ENCODE measurements around the gene CDK11B.

Gene CDK11B

DNA sequence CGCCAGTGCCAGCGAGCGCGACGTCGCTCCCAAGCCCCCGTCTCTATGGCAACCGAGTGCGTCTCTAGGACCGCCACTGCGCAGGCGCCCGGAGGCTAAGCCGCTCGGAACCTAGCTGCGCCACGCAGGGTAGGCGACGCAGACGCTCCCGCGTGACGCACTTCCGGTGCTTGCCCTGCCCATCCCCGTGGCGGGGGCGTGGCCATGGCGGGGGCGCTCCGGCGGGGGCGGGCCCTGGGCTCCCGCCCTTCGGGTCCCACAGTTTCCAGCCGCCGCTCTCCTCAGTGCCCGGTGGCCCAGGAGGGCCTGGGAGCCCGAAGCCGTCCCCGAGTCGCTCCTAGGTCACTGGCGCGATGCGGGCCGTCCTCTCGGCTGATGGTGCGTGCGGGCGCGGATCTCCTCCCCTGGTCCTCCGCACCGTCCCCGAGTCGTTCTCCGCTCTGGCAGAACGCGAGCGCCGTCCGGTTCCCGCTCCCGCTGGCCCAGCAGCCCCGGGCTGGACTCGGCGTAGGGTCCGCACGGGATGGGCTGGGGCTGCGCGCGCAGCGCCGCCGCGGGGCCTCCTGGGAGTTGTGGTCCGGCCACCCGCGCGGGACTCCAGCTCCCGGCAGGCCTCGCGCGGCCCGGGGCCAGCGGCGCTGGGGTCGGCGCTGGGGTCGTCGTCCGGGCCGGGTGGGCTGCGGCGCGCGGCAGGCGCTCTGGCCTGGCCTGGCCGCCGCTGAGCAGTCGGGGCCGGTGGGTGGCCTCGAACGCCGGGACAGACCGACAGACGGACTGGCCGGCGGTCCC lies 43.4 kb downstream of the CDK11B start, which contains the start of gene MIB2:
Gene MIB2, plus strand, starts transcription at position 245 of the 789 bp plus-strand sequence. CDS start 7,953 bp downstream, outside the sequence.
- DNase-seq = peak; percentile 86

GRCh38 chr1:1614954-1615255 lies 43.9 kb downstream of the CDK11B start:
- peak; percentile 84 for DNase-seq

GRCh38 chr1:1614204-1614953 lies 44.4 kb downstream of the CDK11B start:
- no peak for DNase-seq

DNA sequence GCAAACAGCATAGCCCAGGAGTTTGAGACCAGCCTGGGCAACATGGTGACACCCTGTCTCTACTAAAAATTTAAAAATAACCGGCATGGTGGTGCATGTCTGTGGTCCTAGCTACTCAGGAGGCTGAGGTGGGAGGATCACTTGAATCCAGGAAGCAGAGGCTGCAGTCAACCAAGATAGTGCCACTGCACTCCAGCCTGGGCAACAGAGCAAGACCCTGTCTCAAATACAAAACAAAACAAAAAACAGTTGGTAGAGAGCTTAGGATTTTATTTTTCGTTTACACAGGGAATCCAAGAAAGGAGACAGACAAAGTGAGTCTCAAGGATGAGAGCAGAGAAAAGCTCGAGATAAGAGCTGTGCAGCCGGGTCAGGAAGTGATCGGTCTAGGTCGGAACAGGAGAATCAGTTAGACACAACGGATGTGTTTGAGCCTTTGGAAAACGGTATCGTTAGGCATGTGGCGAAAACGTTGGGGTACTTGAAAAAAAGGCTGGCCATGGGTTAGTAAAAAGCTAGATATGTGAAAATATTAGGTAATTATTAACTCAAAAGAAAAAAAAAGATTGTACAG lies 45.2 kb downstream of the CDK11B start:
- no peak for DNase-seq

DNA sequence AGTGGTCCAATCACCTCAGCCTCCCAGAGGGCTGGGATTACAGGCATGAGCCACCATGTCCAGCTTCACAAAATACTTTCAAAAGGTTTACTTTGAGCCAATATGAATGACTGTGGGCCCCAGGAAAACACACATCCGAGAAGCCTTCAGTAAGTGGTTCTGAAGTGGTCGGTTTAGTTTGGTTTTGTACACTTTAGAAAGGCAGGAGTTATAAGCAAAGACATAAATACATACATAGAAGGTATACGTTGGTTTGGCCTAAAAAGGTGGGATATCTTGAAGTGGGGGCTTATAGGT lies 46.8 kb downstream of the CDK11B start:
- DNase-seq = no peak

GRCh38 chr1:1610796-1611195 lies 48.0 kb downstream of the CDK11B start:
- DNase-seq = no peak

- no peak for DNase-seq
Measured at GRCh38 chr1:1609822-1610485, 48.9 kb downstream of the CDK11B start.

DNA sequence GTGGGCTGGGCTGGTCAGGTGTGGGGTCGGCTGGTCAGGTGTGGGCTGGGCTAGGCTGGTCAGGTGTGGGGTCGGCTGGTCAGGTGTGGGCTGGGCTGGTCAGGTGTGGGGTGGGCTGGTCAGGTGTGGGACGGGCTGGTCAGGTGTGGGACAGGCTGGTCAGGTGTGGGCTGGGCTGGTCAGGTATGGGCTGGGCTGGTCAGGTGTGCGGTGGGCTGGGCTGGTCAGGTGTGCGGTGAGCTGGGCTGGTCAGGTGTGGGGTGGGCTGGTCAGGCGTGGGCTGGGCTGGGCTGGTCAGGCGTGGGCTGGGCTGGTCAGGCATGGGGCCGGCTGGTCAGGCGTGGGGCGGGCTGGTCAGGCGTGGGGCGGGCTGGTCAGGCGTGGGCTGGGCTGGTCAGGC lies 52.6 kb downstream of the CDK11B start:
- DNase-seq = no peak

GRCh38 chr1:1605724-1606123 lies 53.1 kb downstream of the CDK11B start:
- no peak for DNase-seq

DNA sequence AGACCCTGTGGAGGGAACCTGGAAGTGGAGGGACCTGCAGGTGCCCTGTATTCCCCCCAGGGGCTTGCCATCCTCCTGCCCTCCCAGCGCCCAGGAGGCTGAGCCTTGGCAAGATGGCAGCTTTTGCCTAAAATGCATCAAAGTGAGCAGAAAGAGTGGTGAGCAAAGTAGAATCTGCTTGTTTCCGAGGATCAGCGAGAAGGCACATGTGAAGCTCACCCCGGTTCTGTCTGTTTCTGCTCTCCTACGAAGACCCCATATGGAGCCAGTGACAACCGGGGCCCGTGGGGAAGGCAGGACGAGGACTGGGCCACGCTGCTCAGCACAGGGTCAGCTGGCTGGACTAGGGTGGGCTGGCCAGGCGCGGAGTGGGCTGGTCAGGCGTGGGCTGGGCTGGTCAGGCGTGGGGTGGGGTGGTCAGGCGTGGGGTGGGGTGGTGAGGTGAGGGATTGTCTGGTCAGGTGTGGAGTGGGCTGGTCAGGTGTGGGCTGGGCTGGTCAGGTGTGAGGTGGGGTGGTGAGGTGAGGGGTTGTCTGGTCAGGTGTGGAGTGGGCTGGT lies 53.7 kb downstream of the CDK11B start:
- DNase-seq = no peak

DNA sequence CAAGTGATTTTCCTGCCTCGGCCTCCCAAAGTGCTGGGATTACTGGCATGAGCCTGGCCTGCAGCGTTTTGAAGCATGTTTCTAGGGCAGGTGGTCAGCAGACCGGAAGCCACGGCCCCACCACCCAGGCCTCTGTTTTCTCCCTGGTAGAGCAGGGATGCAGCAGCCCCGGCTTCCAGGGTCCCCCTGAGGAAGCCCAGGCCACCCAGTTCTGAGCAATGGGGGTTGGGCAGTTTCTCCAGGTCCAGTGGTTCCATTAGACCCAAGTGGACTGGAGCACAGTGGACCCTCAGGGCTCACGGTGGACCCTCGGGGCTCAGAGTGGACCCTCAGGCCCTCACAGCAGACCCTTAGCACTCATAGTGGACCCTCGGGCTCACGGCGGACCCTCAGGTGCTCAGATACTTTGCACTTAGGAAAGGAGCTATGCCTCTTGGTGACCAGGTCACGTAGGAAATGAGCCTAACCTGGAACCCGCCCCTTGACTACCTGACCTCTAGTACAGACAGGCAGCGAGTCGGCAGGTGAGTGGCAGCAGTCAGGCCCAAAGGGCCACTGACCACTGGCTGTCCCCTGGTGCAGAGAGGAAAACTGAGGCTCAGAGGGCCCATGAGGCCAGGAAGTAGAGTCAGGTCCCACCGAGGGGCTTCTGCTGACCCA lies 54.3 kb downstream of the CDK11B start:
- no peak for DNase-seq

DNA sequence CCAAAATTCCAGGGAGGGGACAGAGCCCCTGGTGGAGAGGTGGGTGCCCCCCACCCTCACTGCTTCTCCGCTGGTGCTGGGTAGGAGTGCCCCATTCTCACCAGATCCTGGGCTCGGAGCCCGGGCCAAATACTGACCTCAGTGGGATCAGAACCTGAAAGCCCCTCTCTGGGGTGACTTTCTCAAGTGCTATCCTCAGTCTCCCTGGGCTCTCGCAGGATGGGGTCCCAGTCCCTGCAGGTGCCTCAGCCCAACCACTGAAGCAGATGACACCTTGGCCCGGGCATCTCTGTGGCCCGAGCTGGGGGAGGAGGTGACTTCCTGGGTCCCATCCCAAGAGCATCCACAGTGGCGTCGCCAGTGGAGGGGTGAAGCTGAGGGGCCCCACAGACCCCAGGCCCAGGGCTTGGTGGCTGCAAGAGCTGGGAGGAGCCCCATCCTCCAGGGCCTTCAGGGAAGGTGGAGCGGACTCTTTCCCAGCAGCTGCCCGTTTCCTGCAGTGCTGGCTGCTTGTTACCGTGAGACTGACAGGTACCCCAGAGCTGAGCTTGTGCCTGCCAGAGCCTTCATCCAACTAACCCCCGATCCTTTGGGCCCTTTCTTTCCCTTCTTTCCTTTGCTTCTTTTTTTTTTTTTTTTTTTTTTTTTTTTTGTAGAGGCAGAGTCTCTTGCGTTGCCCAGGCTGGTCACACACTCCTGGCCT lies 55.0 kb downstream of the CDK11B start:
- DNase-seq = no peak

DNA sequence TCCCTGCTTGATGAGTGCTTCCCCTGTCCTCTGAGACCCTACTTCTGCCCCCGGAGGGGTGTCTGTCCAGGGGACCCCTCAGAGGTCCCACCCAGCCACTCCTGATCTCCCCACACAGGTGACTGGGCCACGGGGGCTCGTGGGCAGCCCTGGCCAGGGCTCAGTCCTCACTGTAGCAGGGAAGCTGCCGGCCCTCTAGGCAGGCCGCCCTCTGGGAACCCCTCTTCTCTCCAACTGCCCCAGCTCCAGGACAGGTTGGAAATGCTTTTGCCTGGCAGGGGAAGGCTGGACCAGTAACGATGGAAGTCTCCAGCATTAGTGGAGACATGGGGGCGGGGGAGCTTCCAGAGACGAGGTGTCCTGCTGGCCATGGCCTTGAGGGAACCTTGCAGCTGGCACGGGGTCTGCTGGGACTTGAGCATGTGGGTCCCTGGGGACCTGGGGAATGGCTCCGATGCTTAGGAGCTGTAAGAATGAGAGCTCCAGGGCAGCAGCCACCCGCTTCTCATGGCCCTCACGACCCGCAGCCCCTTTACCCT lies 55.8 kb downstream of the CDK11B start:
- DNase-seq = no peak

GRCh38 chr1:1602304-1602967 lies 56.4 kb downstream of the CDK11B start:
- DNase-seq = no peak

DNA sequence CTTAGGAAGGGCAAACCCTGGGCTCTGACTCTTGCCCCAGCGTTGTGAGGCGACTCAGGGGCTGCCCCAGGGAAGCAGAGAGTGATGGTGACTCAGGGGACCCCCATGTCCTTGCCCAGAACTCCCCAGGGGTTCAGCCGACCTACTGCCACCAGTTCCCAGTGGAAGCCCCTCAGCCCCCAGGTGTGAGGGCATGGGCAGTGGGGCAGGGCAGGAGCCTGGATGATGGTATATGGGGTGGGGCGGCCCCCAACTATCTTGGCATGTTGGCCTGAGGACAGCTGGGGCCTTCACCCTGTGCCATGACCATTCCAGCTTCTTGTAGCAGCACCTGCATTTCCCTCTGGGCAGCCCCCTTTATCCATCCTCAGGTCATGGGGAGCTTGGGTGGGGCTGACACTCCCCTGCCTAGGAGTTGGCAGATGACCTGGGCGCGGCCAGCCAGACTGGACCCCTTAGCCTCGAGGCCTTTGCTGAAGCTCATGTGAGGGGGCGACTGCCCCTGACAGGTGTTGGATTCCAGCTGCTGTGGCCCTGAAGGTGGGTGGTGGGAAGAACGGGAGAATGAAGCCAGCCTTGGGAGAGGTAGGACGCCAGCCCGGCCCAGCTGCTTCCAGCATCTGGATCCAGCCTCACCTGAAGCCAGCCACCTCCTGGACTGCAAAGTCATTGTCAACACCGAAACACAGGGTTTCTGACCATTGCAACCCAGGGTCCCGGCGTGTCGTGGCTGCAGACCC lies 57.1 kb downstream of the CDK11B start:
- no peak for DNase-seq

DNA sequence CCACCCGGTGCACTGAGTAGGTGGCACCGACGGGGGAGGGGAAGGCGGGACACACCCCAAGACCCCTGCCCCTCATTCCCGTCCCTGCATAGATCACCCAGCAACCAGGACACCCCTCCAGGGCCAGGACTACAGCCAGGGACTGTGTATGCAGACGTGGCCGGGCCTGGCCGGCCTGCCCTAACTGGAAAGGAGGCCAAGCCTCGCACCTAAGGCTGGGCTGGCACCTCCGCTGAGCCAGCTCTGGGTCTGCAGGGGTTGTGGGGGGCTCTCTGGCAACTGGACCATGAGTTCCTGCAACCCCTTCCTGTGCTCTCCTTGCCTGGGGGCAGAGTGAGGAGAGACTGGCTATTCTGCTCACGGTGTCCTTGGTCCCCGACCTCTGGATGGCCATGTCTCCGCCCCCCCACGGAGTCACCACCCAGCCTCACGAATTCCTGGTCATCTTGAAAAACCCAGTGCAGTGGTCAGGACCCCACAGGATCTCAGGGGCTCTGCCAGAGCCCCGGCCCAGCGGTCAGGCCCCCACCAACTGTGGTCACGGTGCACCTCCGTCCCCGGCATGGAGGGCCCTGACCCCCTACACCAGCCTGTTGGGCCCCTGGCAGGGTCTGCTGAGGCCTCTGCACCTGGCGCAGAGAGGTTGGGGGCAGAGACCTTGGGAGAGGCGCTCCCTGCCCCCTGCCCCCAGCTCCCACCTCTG lies 57.8 kb downstream of the CDK11B start:
- DNase-seq = no peak

- no peak for DNase-seq
Measured at GRCh38 chr1:1599935-1600860, 58.6 kb downstream of the CDK11B start, which contains the start of gene FNDC10. TSS of gene FNDC10 (minus strand) at chr1:1600135. CDS start at chr1:1600015, 120 bp downstream.

Data from right kidney (tissue), 1 donor.